Transverse colon (tissue), 4 donors: ENCODE results near the gene SAPCD1. TPM values are rescaled to one million over a fixed set of nuclear protein-coding genes. Genes with fewer than 3 reads are reported as not detected.

Experiments
- DNase-seq: peaks from one replicate; pipeline ENCODE4 v3.0.0-alpha.2; 2019
- H3K27ac ChIP-seq, 4 donors: fragments of 200-600 bp; sonication (generic); 2 replicates each; pipeline ENCODE4 v1.5.1; 2016 to 2018; ENCODE audit warnings: inconsistent platforms in 4 of 4
- H3K27me3 ChIP-seq: fragments of 200-600 bp; sonication (generic); 2 replicates; pipeline ENCODE4 v1.5.1; 2017; ENCODE audit warnings: inconsistent platforms
- H3K36me3 ChIP-seq, 4 donors: fragments of 200-600 bp; sonication (generic); 2 replicates each; pipeline ENCODE4 v1.5.1; 2017 to 2019; ENCODE audit warnings: inconsistent platforms in 4 of 4
- H3K4me1 ChIP-seq, 4 donors: fragments of 200-600 bp; sonication (generic); 2 replicates each; pipeline ENCODE4 v1.5.1; 2017 to 2020; ENCODE audit warnings: inconsistent platforms in 4 of 4
- H3K4me3 ChIP-seq, 4 donors: fragments of 200-600 bp; sonication (generic); 1 replicate in 1 of 4; 2 replicates in 3 of 4; pipeline versions ENCODE4 v1.5.1 to v1.6.1; 2017 to 2019; ENCODE audit warnings: inconsistent platforms in 4 of 4
- H3K9me3 ChIP-seq, 2 donors: fragments of 200-600 bp; sonication (generic); 2 replicates each; pipeline ENCODE4 v1.5.1; 2017 to 2019; ENCODE audit warnings: inconsistent platforms in 2 of 2
- EP300 ChIP-seq: sonication (generic); formaldehyde crosslinking; IDR thresholded peaks from one replicate; pipeline ENCODE4 v1.6.1; 2017; ENCODE audit warnings: antibody characterized with exemption, low read depth
- POLR2A ChIP-seq: fragments of 450-650 bp; IDR thresholded peaks from one replicate; pipeline ENCODE4 v1.6.1; 2016; ENCODE audit warnings: antibody characterized with exemption, mild to moderate bottlenecking, moderate library complexity
- POLR2AphosphoS5 ChIP-seq, 3 donors: sonication (generic); formaldehyde crosslinking; IDR thresholded peaks; one replicate each; pipeline ENCODE4 v1.6.1; 2016; ENCODE audit warnings: antibody characterized with exemption in 3 of 3
- WGBS, 2 donors: methylation state at CpG; one replicate each; pipeline ENCODE4 v1.1.5; 2018; ENCODE audit warnings: low coverage in 1 of 2; 5-methylcytosine and 5-hydroxymethylcytosine counted together
- in situ Hi-C, 4 donors: fragments of 200-750 bp; cut with MboI; loops; one replicate each; pipeline versions ENCODE4 v1.15.0 to v1.15.1; 2017; ENCODE audit warnings: low sequenced_read_pairs in 3 of 4, low pct_ligation_motif_present in 1 of 4, low pct_unique_long_range_greater_than_20kb in 1 of 4
- intact Hi-C: fragments of 100-400 bp; cut with DNase I; formaldehyde crosslinking; loops from one replicate; pipeline ENCODE4 v1.15.1; 2023; ENCODE audit warnings: low total_unique reads
- total RNA-seq, 4 donors: library from RNA; depleted of rRNA; stranded (reverse); fragments of >200 nt; gene quantifications; one replicate each; pipeline ENCODE4 v1.1.0, GENCODE V29; 2016
- TF ChIP-seq, protein P1 (sequence below), 5 experiments: fragments of 200-600 bp in 3 of 5; fragments of 450-650 bp in 2 of 5; sonication (generic) in 3 of 5; IDR thresholded peaks; 1 replicate in 2 of 5; 2 replicates in 3 of 5; pipeline ENCODE4 v1.5.1; 2016 to 2017; ENCODE audit warnings: antibody characterized with exemption in 5 of 5, inconsistent platforms in 3 of 5, mild to moderate bottlenecking in 2 of 5, moderate library complexity in 1 of 5

The SAPCD1 gene
- total RNA-seq, 4 donors from 2014 or later: 3.3 to 11.1 TPM; not detected in 2

DNA sequence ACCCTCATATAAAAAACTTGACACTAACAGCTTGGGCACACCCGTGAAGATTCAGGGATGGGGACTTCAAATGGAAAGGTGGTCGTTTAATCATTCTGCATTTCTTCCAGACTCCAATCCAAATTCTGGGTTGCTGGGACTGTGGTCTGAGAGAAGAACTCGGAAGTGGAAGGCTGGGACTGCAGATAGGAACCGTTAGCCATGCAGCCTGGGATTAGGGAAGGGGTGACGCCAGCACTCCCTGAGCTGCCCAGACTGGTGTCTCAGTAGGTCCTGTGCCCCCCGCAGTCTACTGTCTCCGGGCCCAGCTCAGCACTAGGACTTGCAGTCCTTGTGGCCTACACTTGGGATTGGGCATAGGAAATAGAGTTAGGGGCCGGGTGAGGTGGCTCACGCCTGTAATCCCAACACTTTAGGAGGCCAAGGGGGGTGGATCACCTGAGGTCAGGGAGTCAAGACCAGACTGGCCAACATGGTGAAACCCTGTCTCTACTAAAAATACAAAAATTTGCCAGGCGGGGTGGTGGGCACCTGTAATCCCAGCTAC, 25.6 kb upstream of the SAPCD1 start:
- Histone ChIP-seq H3K9me3 (no peaks in the 10 kb centered on the region), H3K4me1 (peaks cover 23 to 68% (median 55%) of the 10 kb centered on the region in 4 donors), H3K27ac (peak overlapping the region; percentile 96 to 99 (median 98)), H3K4me3 (peak overlapping the region; percentile 56 to 91 (median 75)), H3K27me3 (no peaks in the 10 kb centered on the region), H3K36me3 (peaks cover 0 to 21% (median 8%) of the 10 kb centered on the region in 4 donors)
- TF ChIP-seq, protein P1, sequence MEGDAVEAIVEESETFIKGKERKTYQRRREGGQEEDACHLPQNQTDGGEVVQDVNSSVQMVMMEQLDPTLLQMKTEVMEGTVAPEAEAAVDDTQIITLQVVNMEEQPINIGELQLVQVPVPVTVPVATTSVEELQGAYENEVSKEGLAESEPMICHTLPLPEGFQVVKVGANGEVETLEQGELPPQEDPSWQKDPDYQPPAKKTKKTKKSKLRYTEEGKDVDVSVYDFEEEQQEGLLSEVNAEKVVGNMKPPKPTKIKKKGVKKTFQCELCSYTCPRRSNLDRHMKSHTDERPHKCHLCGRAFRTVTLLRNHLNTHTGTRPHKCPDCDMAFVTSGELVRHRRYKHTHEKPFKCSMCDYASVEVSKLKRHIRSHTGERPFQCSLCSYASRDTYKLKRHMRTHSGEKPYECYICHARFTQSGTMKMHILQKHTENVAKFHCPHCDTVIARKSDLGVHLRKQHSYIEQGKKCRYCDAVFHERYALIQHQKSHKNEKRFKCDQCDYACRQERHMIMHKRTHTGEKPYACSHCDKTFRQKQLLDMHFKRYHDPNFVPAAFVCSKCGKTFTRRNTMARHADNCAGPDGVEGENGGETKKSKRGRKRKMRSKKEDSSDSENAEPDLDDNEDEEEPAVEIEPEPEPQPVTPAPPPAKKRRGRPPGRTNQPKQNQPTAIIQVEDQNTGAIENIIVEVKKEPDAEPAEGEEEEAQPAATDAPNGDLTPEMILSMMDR (IDR thresholded peaks at IDR 0.05): no peak
- no peak for TF ChIP-seq POLR2A
- TF ChIP-seq EP300: no peak
- no peak for TF ChIP-seq POLR2AphosphoS5 (IDR thresholded peaks at IDR 0.05)
- 24 to 26% methylated on average over 6 to 10 of the region's 10 CpGs for WGBS, 2 donors
- intact Hi-C loops (no loop called here), in situ Hi-C loops (loop anchor here in 1 of 4 donors (10.0 kb wide), 1 partner anchor 88 kb away; the partner anchor contains the start of gene HSPA1B)
- DNase-seq: peak; percentile 26

DNA sequence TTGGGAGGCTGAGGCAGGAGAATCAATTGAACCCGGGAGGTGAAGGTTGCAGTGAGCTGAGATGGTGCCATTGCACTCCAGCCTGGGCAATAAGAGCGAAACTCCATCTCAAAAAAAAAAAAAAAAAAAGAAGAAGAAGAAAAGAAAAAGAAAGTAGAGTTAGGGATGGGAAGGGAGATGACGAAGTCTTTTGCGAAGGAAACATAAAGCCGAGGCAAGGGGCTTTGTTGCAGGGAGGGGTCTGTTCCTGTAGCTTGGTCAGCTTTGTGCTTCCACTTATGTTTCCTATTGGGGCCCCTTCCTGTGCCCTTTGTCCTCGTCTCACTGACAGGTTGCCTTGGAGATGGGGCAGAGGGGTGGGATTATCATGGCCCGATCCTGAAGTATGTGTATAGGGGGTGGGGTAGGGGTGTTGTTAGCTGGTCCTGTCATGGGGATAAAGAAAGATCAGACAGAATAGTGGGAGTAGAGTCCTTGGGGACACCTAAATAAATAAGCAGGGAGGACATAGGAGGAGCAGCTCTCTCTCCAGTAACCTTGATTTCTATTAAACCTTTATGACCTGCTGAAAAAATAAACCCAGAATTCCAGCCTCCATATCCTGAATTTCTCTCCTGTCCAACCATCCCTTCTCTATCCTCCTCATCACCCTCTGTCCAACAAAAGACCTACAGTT, 25.0 kb upstream of the SAPCD1 start:
- Histone ChIP-seq H3K27me3 (no peaks in the 10 kb centered on the region), H3K9me3 (no peaks in the 10 kb centered on the region), H3K27ac (peak overlapping the region; percentile 96 to 99 (median 98)), H3K4me3 (peak overlapping the region in 2 of 4 donors; percentile 56 to 77), H3K36me3 (peaks cover 0 to 15% (median 5%) of the 10 kb centered on the region in 4 donors), H3K4me1 (peaks cover 23 to 64% (median 55%) of the 10 kb centered on the region in 4 donors)
- DNase-seq: peak; percentile 52
- no peak for TF ChIP-seq EP300
- TF ChIP-seq, protein P1 (IDR thresholded peaks at IDR 0.05): no peak
- no peak for TF ChIP-seq POLR2A
- no peak for TF ChIP-seq POLR2AphosphoS5 (IDR thresholded peaks at IDR 0.05)
- in situ Hi-C loops (loop anchor here in 1 of 4 donors (10.0 kb wide), 1 partner anchor 87 kb away; the partner anchor contains the start of gene HSPA1B), intact Hi-C loops (no loop called here)
- 10 to 30% methylated on average over 4 to 7 of the region's 7 CpGs for WGBS, 2 donors

DNA sequence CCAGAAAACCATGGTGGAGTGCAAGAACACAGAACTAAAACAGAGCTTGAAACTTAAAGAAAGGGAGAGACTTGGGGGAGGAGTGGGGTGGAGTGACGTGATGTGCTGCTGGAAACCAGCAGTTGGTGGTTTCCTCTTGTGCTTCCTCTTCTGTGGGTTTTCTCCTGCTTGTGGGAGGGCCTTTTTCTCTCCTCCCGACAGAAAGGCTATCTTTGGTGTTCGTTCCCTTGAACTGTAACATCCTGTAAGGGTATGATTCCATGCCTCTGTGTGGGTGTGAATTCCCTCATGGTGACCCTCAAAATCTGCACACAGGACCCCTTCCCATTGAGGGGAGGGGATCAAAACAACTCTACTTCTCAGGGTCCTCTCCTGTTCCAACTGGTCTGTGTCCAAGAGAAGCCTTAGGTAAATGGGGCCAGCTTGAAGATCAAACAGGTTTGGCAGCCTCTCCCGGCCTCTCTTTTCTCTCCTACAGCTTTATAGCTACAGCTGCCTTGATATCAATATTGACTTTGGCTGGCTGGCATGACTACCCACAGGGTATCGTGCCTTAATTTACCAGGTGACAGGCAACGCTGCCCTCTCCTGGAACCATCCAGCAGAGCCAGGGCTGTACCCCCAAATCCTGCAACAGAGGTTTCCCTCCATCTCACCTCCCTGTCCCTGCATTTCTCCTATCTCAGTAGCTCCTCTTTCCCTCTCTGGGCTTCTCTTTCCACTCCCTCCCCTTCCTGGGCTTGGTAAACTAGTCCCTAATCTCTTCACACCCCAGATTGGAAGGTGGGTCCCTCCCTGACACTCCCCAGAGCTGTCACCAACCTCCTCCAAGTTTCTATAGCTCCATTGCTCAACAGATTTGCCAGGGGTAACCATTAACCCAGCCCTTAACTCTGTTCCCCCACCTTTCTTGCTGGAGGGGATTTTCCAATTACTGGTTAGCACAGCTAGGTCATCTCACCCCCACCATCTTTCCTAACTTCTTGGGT, 24.2 kb upstream of the SAPCD1 start:
- Histone ChIP-seq H3K27ac (peak overlapping the region; percentile 96 to 99 (median 98)), H3K9me3 (no peaks in the 10 kb centered on the region), H3K27me3 (no peaks in the 10 kb centered on the region), H3K4me1 (peaks cover 23 to 60% (median 52%) of the 10 kb centered on the region in 4 donors), H3K4me3 (peak overlapping the region in 2 of 4 donors; percentile 4 to 7), H3K36me3 (peaks cover 0 to 7% (median under 1%) of the 10 kb centered on the region in 4 donors)
- in situ Hi-C loops (loop anchor here in 1 of 4 donors (10.0 kb wide), 1 partner anchor 87 kb away; the partner anchor contains the start of gene HSPA1B), intact Hi-C loops (no loop called here)
- 0 to 17% methylated on average over 1 to 6 of the region's 6 CpGs for WGBS, 2 donors
- TF ChIP-seq POLR2A: peak; percentile 64
- TF ChIP-seq EP300: peak; percentile 36
- TF ChIP-seq POLR2AphosphoS5 (IDR thresholded peaks at IDR 0.05): peak; percentile 15 to 67 (median 60)
- TF ChIP-seq, protein P1 (IDR thresholded peaks at IDR 0.05): peak in 3 of 5 experiments; percentile 10 to 44 (median 11)
- peak; percentile 84 for DNase-seq
